Activated CD4-positive, alpha-beta T cell treated with anti-CD3 and anti-CD28 coated beads, Interleukin-2, amount 50 U/mL, for 1 hour (primary cell): ENCODE measurements around the gene ASCC1.

Source experiments
- DNase-seq: peaks from one replicate; pipeline ENCODE4 v3.0.0-alpha.2; 2020

ASCC1 gene

DNA sequence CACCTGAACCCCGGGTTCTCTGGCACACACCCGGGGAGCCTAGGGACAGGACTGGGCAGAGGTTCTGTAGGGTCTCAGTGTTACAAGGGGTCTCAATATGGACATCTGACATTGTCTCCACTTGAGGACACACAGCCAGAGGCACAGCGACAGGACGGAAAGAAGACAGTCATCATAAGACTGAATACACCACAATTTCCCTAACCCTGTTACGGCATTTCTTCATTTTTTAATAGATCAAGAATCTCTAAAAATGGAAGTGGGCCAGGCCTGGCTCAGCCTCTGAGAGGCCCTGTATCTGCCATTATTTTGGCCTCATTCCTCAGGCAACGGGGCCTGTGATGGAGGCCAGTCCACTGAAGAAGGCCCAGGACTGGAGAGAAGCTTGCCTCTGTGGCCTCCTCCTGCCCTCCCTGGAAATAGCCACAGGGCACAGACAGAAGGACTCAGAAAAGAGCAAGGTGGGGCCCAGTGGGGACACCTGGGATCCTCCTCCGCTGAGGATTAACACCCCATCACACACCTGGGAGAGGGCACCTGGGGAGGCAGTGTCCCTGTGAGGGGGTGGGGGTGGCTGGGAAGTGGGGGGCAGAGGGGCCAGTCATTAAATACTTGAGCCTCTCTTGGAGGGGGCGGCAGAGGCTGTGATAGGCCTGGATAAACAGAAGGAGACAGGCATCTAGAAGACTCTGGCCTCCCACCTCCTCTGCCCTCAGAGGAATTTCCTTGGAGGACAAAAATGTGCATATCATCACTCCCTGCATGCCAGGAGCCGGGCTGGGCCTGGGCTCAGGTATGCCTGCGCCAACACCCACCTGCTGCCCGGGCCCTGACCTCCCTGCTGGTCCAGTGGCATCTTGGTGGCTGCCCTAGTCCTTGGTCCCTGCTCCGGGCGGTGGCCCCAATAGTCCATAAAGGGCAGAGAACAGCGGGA is 135.8 kb downstream of the ASCC1 start:
- DNase-seq: no peak

DNA sequence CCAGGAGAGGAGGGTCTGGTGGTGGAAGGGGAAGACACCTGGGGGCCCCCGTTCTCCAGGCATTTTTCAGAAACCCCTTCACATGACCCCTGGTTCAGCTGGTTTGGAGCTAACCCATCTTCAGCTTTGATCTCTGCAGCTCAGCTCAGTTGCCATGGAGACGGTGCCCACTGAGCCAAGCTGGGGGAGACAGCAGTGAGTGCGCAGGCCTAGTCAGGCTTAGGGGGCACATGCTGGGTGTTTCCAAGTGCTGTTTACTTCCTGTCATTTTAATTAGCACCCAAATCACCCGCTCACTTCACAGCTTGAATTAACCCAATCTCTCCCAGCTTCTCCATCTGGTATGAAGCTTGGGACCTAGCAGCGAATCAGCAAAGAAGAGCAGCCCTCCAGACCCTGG is 136.7 kb downstream of the ASCC1 start:
- peak; percentile 67 for DNase-seq

DNA sequence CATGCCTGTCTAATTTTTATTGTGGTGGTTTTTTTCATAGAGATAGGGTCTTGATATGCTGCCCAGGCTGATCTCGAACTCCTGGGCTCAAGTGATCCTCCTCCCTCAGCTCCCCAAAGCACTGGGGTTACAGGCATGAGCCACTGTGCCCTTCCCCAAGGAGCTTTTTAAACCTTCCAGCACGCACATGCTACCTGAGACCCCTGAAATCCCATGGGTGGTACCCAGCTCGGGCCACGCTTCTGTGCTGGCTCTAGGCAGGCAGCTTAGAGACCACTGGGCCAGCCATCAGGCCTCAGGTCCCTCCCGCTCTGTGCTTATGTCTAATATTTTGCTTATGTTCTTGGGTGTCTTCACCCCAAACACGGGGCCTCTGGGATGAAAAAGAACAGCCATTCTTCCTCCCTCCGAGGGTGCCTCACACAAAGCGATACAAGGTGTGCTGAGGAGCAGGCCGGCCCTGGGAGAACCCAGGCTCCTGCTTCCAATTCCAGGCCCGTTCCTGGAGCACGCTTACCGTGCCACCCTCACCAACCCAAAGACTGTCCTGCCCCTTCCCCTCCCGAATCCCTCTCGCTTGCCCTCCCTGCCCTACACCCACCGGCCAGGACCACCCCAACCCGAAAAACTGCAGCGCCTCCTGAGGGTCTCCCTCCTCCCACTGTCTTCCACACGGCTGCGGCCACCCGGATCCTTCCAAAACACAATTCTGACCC is 138.6 kb downstream of the ASCC1 start:
- no peak for DNase-seq

GRCh38 chr10:72076756-72077155 is 139.3 kb downstream of the ASCC1 start:
- DNase-seq: no peak

DNA sequence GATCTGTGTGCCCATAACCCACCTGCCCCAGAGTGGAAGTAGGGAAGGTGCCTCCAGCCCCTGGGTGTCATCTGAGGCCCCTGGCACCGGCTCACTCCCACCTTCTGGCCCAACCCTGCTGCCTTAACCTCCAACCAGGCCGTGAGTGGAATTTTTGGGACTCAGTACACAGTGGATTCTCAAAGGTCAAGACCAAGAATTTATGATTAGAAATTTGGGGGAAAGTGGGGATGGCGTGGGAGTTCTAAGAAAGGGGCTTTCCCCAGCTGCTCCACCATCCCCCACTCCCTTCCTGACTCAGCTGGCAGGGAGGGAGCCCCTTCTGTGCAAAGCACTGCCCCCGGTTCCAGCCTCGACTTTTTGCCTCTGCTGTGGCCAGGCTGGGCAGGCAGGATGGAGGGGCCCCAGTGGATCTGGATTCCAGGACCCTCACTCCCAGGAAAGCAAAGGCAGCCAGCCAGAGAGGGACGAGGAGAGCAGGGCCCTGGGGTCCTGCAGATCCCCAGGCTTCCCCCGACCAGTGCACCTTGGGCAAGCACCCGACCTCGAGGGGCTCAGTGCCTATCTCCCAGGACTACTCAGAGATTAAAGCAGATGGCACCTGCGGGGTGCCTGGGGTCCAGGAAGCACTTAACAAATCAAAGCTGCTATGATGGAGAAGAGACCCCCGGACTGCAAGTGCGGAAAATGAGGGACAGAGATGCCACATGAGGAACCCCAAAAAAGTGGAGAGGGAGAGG is 140.5 kb downstream of the ASCC1 start:
- DNase-seq: no peak

DNA sequence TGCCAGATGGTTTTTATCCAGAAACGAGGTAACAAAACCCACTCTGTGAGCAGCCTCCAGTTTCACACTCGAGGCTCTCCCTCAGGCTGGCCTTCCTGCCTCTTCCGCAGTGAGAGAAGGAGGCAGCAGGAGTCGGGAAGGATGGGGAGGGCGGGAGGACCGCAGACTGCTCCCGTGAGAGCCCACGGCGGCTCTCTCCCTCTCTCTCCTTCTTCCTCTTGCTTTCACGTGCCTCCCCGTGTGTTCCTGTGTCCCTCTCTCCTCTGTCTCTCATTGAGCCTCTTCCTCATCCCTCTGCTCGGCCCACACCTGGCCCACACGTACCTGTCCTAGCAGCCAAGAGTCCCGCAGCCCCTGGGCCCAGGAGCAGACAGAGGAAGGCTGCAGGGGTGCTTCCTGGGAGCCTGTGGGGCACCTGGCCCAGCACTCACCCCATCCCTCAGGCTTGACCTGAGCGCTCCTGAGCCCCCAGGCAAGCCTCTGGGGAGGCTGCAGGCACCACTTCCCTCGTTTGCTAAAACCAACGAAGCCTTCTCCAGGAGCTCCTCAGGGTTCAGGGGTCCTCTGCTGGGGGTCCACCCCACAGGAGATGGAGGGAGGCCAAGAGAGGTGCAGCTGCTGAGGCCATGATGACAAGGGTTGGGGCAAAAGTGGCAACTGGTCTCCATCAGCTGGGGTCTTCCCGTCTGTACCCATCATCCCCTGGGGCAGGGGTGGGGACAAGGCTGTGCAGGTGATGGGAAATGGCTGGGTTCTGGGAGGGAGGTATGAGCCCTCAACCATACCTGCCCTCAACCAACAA is 141.3 kb downstream of the ASCC1 start:
- no peak for DNase-seq

GRCh38 chr10:72073708-72074573 is 142.1 kb downstream of the ASCC1 start:
- no peak for DNase-seq

GRCh38 chr10:72072639-72073038 is 143.4 kb downstream of the ASCC1 start:
- no peak for DNase-seq

DNA sequence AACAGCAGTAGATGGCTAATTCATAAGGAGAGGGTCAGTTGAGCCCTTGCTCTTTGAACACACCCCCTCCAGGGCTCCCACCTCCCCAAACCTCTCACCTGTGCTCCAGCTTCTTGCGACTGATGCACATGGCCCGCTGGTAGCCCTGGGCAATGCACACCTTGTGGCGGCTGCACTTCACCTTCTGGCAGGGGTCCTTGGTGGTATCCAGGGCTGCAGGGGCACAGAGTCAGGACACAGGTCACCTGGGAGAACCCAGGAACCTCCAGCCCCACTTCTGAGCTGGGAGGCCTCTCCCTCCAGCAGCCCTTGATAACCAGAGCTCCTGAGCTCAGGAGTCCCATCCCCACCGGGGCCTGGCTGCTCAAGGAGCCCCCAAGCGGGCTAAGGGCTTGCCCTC is 144.0 kb downstream of the ASCC1 start:
- DNase-seq: no peak

DNA sequence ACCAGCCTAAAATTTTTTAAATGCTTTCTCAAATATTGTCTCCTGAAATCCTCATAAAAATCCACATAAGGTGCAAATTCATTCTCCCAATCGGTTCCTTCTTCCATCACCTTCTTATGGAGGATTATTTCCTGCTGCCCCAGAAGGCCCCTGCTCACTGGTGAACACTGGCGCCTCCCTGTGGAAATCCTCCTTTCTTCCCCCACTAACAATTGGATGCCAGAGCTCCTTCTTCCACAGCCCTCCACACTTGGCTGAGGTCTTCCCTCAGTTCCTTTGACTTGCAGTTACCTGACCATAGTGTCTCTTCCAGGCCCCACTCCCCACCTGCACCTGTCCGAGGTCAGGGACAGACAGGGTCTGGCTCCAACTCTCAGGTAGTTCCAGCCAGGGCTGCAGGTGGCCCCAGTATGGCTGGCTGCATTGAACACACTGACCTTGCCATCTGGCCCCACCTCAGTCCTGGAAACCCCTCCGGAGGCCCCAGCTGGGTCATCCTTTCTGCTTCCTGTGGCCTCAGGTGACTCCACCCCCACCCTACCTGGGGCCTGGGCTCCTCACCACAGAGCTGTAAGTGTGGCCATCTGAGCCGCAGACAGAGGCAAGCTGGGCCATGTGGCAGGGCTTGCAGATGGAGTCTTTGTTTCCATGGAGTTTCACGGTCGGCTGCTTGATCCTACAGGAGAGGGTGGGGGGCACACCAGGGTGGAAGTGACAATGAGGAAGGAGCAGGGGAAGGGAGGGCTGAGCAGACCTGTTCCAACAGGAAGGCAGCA is 146.1 kb downstream of the ASCC1 start:
- no peak for DNase-seq

- DNase-seq: no peak
These were observed 147.1 kb downstream of the ASCC1 start for GRCh38 chr10:72068901-72069446.

GRCh38 chr10:72068126-72068765 is 147.8 kb downstream of the ASCC1 start:
- no peak for DNase-seq

- DNase-seq: no peak
These were observed 148.5 kb downstream of the ASCC1 start for GRCh38 chr10:72067463-72068125.

- DNase-seq: no peak
These were observed 149.5 kb downstream of the ASCC1 start for GRCh38 chr10:72066318-72067284.

DNA sequence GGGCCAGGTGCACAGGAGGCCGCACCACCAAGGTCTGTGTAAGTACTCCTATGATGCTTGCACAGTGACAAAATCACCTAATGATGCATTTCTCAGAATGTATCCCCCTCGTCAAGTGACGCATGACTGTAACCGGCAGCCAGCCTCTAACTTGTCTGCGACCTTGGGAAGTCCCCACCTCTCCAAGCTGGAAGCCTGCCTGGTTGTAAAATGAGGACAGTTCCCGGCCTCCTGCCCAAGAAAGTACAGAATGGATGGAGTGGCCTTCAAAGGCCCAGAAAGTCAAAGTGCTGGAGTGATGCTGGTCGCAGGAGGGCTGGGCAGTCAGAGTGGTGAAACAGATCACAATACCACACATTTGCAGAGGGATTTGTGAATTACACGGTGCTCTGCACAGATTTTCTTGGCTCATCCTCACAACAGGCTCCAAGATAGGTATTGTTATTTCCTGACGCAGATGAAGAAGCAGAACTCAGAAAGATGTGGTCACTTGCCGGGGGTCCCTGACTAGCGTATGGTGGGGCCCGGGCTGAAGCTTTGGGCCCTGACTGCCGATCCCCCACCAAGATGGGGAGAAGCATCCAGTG is 150.5 kb downstream of the ASCC1 start:
- no peak for DNase-seq

GRCh38 chr10:72063703-72064391 is 152.2 kb downstream of the ASCC1 start:
- DNase-seq: no peak
